CD4-positive, alpha-beta T cell treated with Interleukin-10 for 1 hour (primary cell): ENCODE data around the gene OSER1.

Experiments
- DNase-seq: peaks from one replicate; pipeline ENCODE4 v3.0.0-alpha.2; 2020

The OSER1 gene

GRCh38 chr20:44172572-44172950 lies 38.0 kb downstream of the OSER1 start:
- no peak for DNase-seq

- no peak for DNase-seq
These were observed 38.6 kb downstream of the OSER1 start for GRCh38 chr20:44171775-44172571.

- DNase-seq: no peak
These were observed 39.7 kb downstream of the OSER1 start for GRCh38 chr20:44170816-44171410.

- DNase-seq: no peak
These were observed 42.8 kb downstream of the OSER1 start for GRCh38 chr20:44167736-44168135.

GRCh38 chr20:44166477-44166876 lies 44.1 kb downstream of the OSER1 start:
- no peak for DNase-seq

GRCh38 chr20:44166008-44166407 lies 44.6 kb downstream of the OSER1 start:
- DNase-seq: no peak

- DNase-seq: no peak
These were observed 50.4 kb downstream of the OSER1 start for GRCh38 chr20:44160133-44160532.

GRCh38 chr20:44159711-44160110 lies 50.9 kb downstream of the OSER1 start:
- no peak for DNase-seq

- DNase-seq: no peak
These were observed 51.4 kb downstream of the OSER1 start for GRCh38 chr20:44159125-44159524.

- no peak for DNase-seq
These were observed 53.5 kb downstream of the OSER1 start for GRCh38 chr20:44157061-44157460.

GRCh38 chr20:44154521-44155001 lies 56.0 kb downstream of the OSER1 start:
- DNase-seq: no peak

- peak; percentile 57 for DNase-seq
These were observed 56.9 kb downstream of the OSER1 start for GRCh38 chr20:44153636-44154043.

GRCh38 chr20:44151621-44152416 lies 58.8 kb downstream of the OSER1 start:
- DNase-seq: no peak

GRCh38 chr20:44146272-44146671 lies 64.3 kb downstream of the OSER1 start:
- no peak for DNase-seq
